22Rv1 (cell line): ENCODE data around the gene SYPL2.

Source experiments
- ZFX ChIP-seq: fragments of 450-650 bp; IDR thresholded peaks from 2 replicates; pipeline ENCODE4 v1.6.1; 2017; ENCODE audit warnings: antibody characterized with exemption, borderline replicate concordance
- TF ChIP-seq, protein P1 (sequence below): fragments of 450-650 bp; IDR thresholded peaks from 2 replicates; pipeline ENCODE4 v1.5.1; 2017; ENCODE audit warnings: mild to moderate bottlenecking

DNA sequence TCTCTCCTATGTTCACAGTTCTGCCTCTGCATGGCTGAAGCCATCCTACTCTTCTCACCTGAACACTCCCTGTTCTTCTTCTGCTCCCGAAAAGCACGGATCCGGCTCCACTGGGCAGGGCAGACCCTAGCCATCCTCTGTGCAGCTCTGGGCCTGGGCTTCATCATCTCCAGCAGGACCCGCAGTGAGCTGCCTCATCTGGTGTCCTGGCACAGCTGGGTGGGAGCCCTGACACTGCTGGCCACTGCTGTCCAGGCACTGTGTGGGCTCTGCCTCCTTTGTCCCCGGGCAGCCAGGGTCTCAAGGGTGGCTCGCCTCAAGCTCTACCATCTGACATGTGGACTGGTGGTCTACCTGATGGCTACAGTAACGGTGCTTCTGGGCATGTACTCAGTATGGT lies 29.4 kb downstream of the SYPL2 start:
- TF ChIP-seq, protein P1, sequence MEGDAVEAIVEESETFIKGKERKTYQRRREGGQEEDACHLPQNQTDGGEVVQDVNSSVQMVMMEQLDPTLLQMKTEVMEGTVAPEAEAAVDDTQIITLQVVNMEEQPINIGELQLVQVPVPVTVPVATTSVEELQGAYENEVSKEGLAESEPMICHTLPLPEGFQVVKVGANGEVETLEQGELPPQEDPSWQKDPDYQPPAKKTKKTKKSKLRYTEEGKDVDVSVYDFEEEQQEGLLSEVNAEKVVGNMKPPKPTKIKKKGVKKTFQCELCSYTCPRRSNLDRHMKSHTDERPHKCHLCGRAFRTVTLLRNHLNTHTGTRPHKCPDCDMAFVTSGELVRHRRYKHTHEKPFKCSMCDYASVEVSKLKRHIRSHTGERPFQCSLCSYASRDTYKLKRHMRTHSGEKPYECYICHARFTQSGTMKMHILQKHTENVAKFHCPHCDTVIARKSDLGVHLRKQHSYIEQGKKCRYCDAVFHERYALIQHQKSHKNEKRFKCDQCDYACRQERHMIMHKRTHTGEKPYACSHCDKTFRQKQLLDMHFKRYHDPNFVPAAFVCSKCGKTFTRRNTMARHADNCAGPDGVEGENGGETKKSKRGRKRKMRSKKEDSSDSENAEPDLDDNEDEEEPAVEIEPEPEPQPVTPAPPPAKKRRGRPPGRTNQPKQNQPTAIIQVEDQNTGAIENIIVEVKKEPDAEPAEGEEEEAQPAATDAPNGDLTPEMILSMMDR: no peak
- TF ChIP-seq ZFX: no peak
